Lung (tissue), 12 donors: Measurements from ENCODE around the gene ETNK2. TPM values are rescaled to one million over a fixed set of nuclear protein-coding genes. Genes with fewer than 3 reads are reported as not detected.

ENCODE experiments used
- ATAC-seq: fragments of 200-7000 bp; cut with Tn5 transposase; one replicate; pipeline ENCODE4 v1.9.1; 2020; ENCODE audit warnings: moderate number of reproducible peaks; ENCODE audit not compliant: insufficient read depth, low FRiP score
- DNase-seq, 3 donors: peaks; one replicate each; pipeline ENCODE4 v3.0.0-alpha.2; 2013 to 2017
- H3K27ac ChIP-seq, 2 donors: one replicate each; pipeline ENCODE4 v1.5.1; 2013; ENCODE audit warnings: mild to moderate bottlenecking in 2 of 2, moderate library complexity in 2 of 2, control low read depth in 1 of 2, inconsistent platforms in 1 of 2, low read depth in 1 of 2, low read length in 1 of 2
- H3K27me3 ChIP-seq, 3 donors: one replicate each; pipeline ENCODE4 v1.5.1; 2013; ENCODE audit warnings: low read length in 2 of 3; ENCODE audit not compliant: control insufficient read depth in 3 of 3, insufficient read depth in 3 of 3
- H3K36me3 ChIP-seq, 4 donors: one replicate each; pipeline ENCODE4 v1.5.1; 2013; ENCODE audit warnings: low read length in 4 of 4, mild to moderate bottlenecking in 1 of 4, moderate library complexity in 1 of 4; ENCODE audit not compliant: control insufficient read depth in 4 of 4, insufficient read depth in 4 of 4
- H3K4me1 ChIP-seq, 5 donors: one replicate each; pipeline ENCODE4 v1.5.1; 2013; ENCODE audit warnings: low read length in 5 of 5, mild to moderate bottlenecking in 2 of 5, moderate library complexity in 1 of 5; ENCODE audit not compliant: control insufficient read depth in 5 of 5, insufficient read depth in 5 of 5
- H3K4me3 ChIP-seq: one replicate; pipeline ENCODE4 v1.5.1; 2013; ENCODE audit warnings: mild to moderate bottlenecking, control low read depth, moderate library complexity
- H3K9ac ChIP-seq, 2 donors: one replicate each; pipeline ENCODE4 v1.5.1; 2013; ENCODE audit warnings: low read length in 2 of 2, control low read depth in 1 of 2; ENCODE audit not compliant: insufficient read depth in 1 of 2
- H3K9me3 ChIP-seq, 4 donors: one replicate each; pipeline ENCODE4 v1.5.1; 2013; ENCODE audit warnings: low read length in 3 of 4, mild to moderate bottlenecking in 1 of 4, moderate library complexity in 1 of 4; ENCODE audit not compliant: control insufficient read depth in 4 of 4, insufficient read depth in 3 of 4
- WGBS, 2 donors: extraction: QIAGEN DNeasy Blood & Tissue Kit; methylation state at CpG; one replicate each; pipeline ENCODE4 v1.1.7; 2013; 5-methylcytosine and 5-hydroxymethylcytosine counted together
- polyA plus RNA-seq, 2 donors: library from polyadenylated mRNA; stranded (reverse); fragments of 200-250 nt; gene quantifications; one replicate each; pipeline ENCODE4 v1.2.1, GENCODE V29; 2013
- total RNA-seq, 2 donors: library from RNA; depleted of rRNA in 1 of 2; stranded (reverse); fragments of >200 nt in 1 of 2; gene quantifications; one replicate each; pipeline ENCODE4 v1.2.1, GENCODE V29; 2014 to 2021
- TF ChIP-seq, protein P1 (sequence below): IDR thresholded peaks from 2 replicates; pipeline ENCODE4 v1.5.1; 2012; ENCODE audit warnings: mild to moderate bottlenecking; ENCODE audit errors: control extremely low read depth, extremely low read depth
- donor health status: control.
- donor health status: control.
- donor health status: Bipolar disorder and iron deficiency.
- donor health status: healthy.
- donor health status: DM: yes; HTN: yes; CAD: no.

ETNK2 gene
- total and polyA plus RNA-seq, 4 donors = 2.2 to 5.8 (median 3.9) TPM

DNA sequence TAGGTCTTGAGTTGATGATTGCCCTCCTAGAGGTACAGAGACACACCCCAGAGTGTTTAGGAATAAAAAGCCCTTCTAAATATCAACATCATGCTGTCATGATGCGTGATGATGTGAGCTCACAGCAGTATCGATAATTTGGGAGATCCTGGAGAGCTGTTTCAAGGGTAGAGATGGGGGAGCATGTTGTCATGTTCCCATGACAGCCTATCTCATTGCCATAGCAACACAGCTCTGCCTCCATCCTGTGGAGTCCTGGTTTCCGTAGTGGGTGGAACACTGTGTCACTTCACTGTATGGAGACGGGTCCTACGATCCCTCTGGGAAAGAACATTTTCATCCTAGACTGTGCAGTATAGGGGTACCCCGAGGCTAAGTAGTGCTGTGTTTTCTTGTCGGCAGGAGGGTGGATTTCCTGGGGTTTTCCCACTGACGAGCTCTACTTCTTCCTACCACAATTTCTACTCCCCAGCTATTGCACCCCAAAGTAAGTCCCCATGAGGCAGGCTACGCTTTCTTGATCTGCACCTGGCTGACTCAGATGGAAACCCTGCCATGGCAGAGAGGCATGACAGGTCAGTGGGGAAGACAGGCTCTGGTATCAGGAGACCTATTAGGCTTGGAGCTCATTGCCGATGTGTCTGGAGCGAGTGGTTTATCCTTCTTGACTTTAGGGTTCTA is 37.3 kb upstream of the ETNK2 start:
- Histone ChIP-seq H3K27ac (no peak overlapping the region), H3K27me3 (peaks cover 0 to 22% (median 11%) of the 10 kb centered on the region in 3 donors), H3K9me3 (no peaks in the 10 kb centered on the region), H3K36me3 (no peaks in the 10 kb centered on the region), H3K4me1 (peaks cover 0 to 6% (median 5%) of the 10 kb centered on the region in 5 donors), H3K9ac (no peak overlapping the region), H3K4me3 (no peak overlapping the region)
- no peak for ATAC-seq
- 68 to 70% methylated on average over 11 of the region's 11 CpGs for WGBS, 2 donors
- DNase-seq = no peak
- TF ChIP-seq, protein P1, sequence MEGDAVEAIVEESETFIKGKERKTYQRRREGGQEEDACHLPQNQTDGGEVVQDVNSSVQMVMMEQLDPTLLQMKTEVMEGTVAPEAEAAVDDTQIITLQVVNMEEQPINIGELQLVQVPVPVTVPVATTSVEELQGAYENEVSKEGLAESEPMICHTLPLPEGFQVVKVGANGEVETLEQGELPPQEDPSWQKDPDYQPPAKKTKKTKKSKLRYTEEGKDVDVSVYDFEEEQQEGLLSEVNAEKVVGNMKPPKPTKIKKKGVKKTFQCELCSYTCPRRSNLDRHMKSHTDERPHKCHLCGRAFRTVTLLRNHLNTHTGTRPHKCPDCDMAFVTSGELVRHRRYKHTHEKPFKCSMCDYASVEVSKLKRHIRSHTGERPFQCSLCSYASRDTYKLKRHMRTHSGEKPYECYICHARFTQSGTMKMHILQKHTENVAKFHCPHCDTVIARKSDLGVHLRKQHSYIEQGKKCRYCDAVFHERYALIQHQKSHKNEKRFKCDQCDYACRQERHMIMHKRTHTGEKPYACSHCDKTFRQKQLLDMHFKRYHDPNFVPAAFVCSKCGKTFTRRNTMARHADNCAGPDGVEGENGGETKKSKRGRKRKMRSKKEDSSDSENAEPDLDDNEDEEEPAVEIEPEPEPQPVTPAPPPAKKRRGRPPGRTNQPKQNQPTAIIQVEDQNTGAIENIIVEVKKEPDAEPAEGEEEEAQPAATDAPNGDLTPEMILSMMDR = no peak

GRCh38 chr1:204186597-204186996 is 34.8 kb upstream of the ETNK2 start:
- Histone ChIP-seq H3K9me3 (no peaks in the 10 kb centered on the region), H3K36me3 (no peaks in the 10 kb centered on the region), H3K27ac (no peak overlapping the region), H3K4me1 (peaks cover 0 to 6% (median 5%) of the 10 kb centered on the region in 5 donors), H3K27me3 (peaks cover 0 to 22% (median 11%) of the 10 kb centered on the region in 3 donors), H3K9ac (no peak overlapping the region), H3K4me3 (no peak overlapping the region)
- WGBS, 2 donors = 68 to 71% methylated on average over 10 of the region's 10 CpGs
- DNase-seq (no peak), ATAC-seq (no peak)
- TF ChIP-seq, protein P1 = no peak

DNA sequence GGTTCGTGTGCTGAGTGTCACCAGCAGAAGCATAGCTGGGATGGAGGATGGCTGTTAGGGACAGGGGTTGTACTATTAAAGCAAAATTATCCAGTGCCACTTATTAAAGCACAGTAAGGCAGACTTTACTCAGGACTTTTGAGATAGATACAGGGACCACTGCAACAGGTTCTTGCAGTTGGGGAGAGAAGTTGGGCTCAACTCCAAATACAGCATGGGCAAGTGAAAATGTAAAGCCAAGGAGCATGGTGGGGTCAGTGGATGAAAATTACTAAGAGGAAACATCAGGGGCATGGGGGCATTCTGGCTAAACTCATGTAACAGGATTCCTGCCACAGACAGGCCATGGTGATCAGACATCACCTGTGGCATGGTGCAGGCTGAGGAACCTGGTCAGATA is 29.3 kb upstream of the ETNK2 start:
- no peak overlapping the region for H3K4me3 ChIP-seq
- no peaks in the 10 kb centered on the region for H3K4me1 ChIP-seq
- ATAC-seq = no peak
- TF ChIP-seq, protein P1 = no peak
- no peak for DNase-seq
- no peaks in the 10 kb centered on the region for H3K36me3 ChIP-seq
- H3K27ac ChIP-seq = no peak overlapping the region
- H3K9me3 ChIP-seq = no peaks in the 10 kb centered on the region
- WGBS, 2 donors = 77 to 80% methylated on average over 1 of the region's 1 CpG
- peaks cover 0 to 6% (median 0%) of the 10 kb centered on the region in 3 donors for H3K27me3 ChIP-seq
- no peak overlapping the region for H3K9ac ChIP-seq
